ENCODE results near the gene GSTP1.

DNA sequence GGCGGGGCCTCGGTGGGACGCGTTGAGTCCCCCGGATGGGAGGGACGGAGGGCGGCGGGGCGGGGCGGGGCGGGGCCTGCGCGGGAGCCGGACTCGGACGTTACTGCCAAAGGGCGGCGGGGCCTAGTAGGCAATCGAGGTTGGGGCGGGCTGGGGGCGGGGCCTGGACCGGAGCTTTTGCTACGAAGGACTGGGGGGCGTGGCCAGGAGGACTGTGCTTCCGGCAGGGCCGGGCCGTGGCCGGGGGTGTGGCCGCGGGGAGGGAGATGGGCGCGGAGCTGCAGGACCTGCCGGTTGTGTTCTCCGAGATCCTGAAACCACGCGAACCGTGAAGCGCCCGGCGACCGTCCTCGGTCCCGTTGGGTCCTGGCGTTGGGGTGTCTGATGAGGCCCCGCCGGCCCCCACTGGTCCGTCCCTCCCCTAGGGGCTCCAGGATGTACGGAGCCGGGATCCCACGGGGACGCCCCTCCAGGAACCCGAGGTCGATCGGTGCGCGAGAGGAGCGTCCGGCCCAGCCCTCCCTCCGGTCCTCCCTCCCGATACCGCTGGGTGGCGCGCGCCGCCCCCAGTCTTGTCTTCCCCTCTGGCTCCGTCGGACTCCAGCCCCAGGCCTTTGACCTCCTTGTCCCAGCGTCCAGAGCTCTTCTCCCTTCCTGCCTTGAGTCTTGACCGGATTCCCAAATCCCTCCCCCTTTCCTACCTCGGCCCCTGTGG lies 46.8 kb downstream of the GSTP1 start:
- peak; percentile 18 for TF ChIP-seq POLR2A (IDR thresholded peaks at IDR 0.05; ENCODE audit: borderline replicate concordance, extremely low read depth, insufficient read depth, insufficient read length)
- TF ChIP-seq, protein P1, sequence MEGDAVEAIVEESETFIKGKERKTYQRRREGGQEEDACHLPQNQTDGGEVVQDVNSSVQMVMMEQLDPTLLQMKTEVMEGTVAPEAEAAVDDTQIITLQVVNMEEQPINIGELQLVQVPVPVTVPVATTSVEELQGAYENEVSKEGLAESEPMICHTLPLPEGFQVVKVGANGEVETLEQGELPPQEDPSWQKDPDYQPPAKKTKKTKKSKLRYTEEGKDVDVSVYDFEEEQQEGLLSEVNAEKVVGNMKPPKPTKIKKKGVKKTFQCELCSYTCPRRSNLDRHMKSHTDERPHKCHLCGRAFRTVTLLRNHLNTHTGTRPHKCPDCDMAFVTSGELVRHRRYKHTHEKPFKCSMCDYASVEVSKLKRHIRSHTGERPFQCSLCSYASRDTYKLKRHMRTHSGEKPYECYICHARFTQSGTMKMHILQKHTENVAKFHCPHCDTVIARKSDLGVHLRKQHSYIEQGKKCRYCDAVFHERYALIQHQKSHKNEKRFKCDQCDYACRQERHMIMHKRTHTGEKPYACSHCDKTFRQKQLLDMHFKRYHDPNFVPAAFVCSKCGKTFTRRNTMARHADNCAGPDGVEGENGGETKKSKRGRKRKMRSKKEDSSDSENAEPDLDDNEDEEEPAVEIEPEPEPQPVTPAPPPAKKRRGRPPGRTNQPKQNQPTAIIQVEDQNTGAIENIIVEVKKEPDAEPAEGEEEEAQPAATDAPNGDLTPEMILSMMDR (IDR thresholded peaks at IDR 0.05 in 2 of 3, conservative IDR thresholded peaks at IDR 0.05 in 1 of 3; ENCODE audit: borderline replicate concordance in 1 of 3, insufficient read depth in 1 of 3, low read depth in 2 of 3, low read length in 2 of 3), result peak; percentile 58 to 77 (median 71)
- no peak for TF ChIP-seq EGR1 (IDR thresholded peaks at IDR 0.05; ENCODE audit: low read depth)

Data from HCT116 (cell line).